SU-DHL-6 (cell line): ENCODE results near the gene NLRP13.

Experiments used
- EZH2phosphoT487 ChIP-seq: fragments of 200-600 bp; sonication (generic), shearing (Covaris generic); conservative IDR thresholded peaks from 2 replicates; pipeline ENCODE4 v1.6.1; 2018; ENCODE audit warnings: mild to moderate bottlenecking, antibody characterized with exemption, low read length, moderate library complexity, mixed read lengths
- TF ChIP-seq, protein P1 (sequence below): fragments of 200-600 bp; sonication (generic); IDR thresholded peaks from one replicate; pipeline ENCODE4 v1.5.1; 2017; ENCODE audit warnings: antibody characterized with exemption, mild to moderate bottlenecking, low read length, moderate library complexity; ENCODE audit not compliant: insufficient read depth, poor library complexity, severe bottlenecking

DNA sequence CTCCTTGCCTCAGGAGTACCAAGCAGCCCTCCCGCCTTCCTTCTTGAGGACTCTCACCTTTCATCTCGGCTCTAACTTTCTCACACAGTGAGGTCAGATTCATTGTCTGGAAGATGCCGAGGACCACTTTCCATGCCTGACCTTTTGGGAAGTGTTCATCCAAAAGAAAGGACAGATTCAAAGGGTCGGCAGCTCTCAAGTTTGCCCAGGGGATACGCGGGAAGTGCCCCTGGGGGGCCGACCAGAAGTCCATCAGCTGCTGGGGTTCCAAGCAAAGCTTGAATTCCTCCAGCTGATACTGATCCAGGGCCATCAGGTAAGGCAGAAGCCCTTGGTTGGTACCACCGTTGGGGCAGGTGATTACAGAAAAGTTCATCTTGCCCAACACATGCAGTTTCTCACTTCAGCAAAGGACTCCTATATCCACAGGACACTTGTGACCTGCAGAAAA, at the start of gene NLRP13:
- TF ChIP-seq, protein P1, sequence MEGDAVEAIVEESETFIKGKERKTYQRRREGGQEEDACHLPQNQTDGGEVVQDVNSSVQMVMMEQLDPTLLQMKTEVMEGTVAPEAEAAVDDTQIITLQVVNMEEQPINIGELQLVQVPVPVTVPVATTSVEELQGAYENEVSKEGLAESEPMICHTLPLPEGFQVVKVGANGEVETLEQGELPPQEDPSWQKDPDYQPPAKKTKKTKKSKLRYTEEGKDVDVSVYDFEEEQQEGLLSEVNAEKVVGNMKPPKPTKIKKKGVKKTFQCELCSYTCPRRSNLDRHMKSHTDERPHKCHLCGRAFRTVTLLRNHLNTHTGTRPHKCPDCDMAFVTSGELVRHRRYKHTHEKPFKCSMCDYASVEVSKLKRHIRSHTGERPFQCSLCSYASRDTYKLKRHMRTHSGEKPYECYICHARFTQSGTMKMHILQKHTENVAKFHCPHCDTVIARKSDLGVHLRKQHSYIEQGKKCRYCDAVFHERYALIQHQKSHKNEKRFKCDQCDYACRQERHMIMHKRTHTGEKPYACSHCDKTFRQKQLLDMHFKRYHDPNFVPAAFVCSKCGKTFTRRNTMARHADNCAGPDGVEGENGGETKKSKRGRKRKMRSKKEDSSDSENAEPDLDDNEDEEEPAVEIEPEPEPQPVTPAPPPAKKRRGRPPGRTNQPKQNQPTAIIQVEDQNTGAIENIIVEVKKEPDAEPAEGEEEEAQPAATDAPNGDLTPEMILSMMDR, result no peak
- no peak for TF ChIP-seq EZH2phosphoT487
